Ovary (tissue), 3 donors: ENCODE data around the gene ALPK3.

Experiments
- CTCF ChIP-seq, 3 donors: fragments of 450-650 bp in 2 of 3; fragments of 200-600 bp in 1 of 3; IDR thresholded peaks; one replicate each; pipeline versions ENCODE4 v1.5.1 to v1.8.0; 2016 to 2022; ENCODE audit warnings: antibody characterized with exemption in 3 of 3, mild to moderate bottlenecking in 1 of 3
- POLR2A ChIP-seq: fragments of 450-650 bp; IDR thresholded peaks from one replicate; pipeline ENCODE4 v1.6.1; 2017; ENCODE audit warnings: antibody characterized with exemption, mild to moderate bottlenecking, moderate library complexity
- donor health status: DM: no; HTN: no; CAD: no.

GRCh38 chr15:84907731-84908130 lies 90.6 kb downstream of the ALPK3 start:
- TF ChIP-seq CTCF (IDR thresholded peaks at IDR 0.05) (no peak), POLR2A (no peak)
